A549 (cell line): Measurements from ENCODE around the gene MOB4. TPM values are rescaled to one million over a fixed set of nuclear protein-coding genes. Genes with fewer than 3 reads are reported as not detected.

Experiments
- ATAC-seq, 2 experiments: fragments of 200-7000 bp in 1 of 2; fragments of >200 bp in 1 of 2; cut with Nextera tagmentation in 1 of 2; cut with Tn5 transposase in 1 of 2; 3 replicates each; pipeline versions ENCODE4 v1.8.0 to v1.9.1; 2018 to 2020; ENCODE audit warnings: mild to moderate bottlenecking in 1 of 2, moderate library complexity in 1 of 2
- CTCF ChIA-PET: fragments of 300-600 bp; sonication (Branson Sonifier 250); formaldehyde crosslinking; extraction: SDS; loops from one replicate; lab custom pipeline; 2021; ENCODE audit warnings: antibody characterized with exemption, inconsistent platforms; lab: Yijun Ruan, JAX
- POLR2A ChIA-PET: fragments of 350-600 bp; formaldehyde crosslinking; extraction: SDS; loops from one replicate; lab custom pipeline; 2021; ENCODE audit warnings: antibody characterized with exemption, inconsistent platforms; lab: Yijun Ruan, JAX
- DNase-seq, 2 experiments: peaks; one replicate each; pipeline versions ENCODE4 v3.0.0 to v3.0.0-alpha.2; 2011 to 2016; ENCODE audit warnings: low read depth in 1 of 2, low spot score in 1 of 2
- FAIRE-seq: peaks from 2 replicates; lab custom pipeline; 2011; peaks lifted over from hg19 to GRCh38; lab: Jason Lieb, UNC
- H3K27ac ChIP-seq, 2 experiments: fragments of >200 bp; sonication (Bioruptor Twin); formaldehyde crosslinking; 3 replicates each; pipeline ENCODE4 v1.5.1; 2016 to 2017
- H3K4me1 ChIP-seq: fragments of >200 bp; sonication (Bioruptor Twin); formaldehyde crosslinking; 3 replicates; pipeline ENCODE4 v1.6.1; 2016
- H3K4me2 ChIP-seq: fragments of >200 bp; sonication (Bioruptor Twin); formaldehyde crosslinking; 3 replicates; pipeline ENCODE4 v1.6.1; 2016
- H3K4me3 ChIP-seq: fragments of >200 bp; sonication (Bioruptor Twin); formaldehyde crosslinking; 3 replicates; pipeline ENCODE4 v1.5.1; 2016
- H3K9me3 ChIP-seq: fragments of >200 bp; sonication (Bioruptor Twin); formaldehyde crosslinking; 3 replicates; pipeline ENCODE4 v1.6.1; 2016
- ATOH8 ChIP-seq: fragments of 250-450 bp; sonication (Bioruptor Pico); IDR thresholded peaks from 2 replicates; pipeline ENCODE4 v1.5.0; 2020; ENCODE audit warnings: low read depth, mild to moderate bottlenecking, moderate library complexity
- BCL3 ChIP-seq: fragments of >200 bp; sonication (Bioruptor Twin); formaldehyde crosslinking; IDR thresholded peaks from 3 replicates; pipeline ENCODE4 v1.6.1; 2016
- CEBPB ChIP-seq, 2 experiments: fragments of >200 bp in 1 of 2; sonication (Bioruptor Twin) in 1 of 2; formaldehyde crosslinking in 1 of 2; IDR thresholded peaks; 2 replicates each; pipeline ENCODE4 v1.6.1; 2012 to 2016
- CTCF ChIP-seq: fragments of >200 bp; sonication (Bioruptor Twin); formaldehyde crosslinking; IDR thresholded peaks from 3 replicates; pipeline ENCODE4 v1.5.1; 2016
- E2F6 ChIP-seq: IDR thresholded peaks from 2 replicates; pipeline ENCODE4 v1.6.1; 2012; ENCODE audit warnings: low read depth, borderline replicate concordance
- EHF ChIP-seq: fragments of 250-450 bp; sonication (Bioruptor Pico); IDR thresholded peaks from 2 replicates; pipeline ENCODE4 v1.5.0; 2020; ENCODE audit warnings: mild to moderate bottlenecking
- FOSL2 ChIP-seq, 2 experiments: fragments of 450-650 bp in 1 of 2; fragments of >200 bp in 1 of 2; sonication (Bioruptor Twin) in 1 of 2; formaldehyde crosslinking; IDR thresholded peaks; 2 replicates each; pipeline versions ENCODE4 v1.5.0 to v1.6.1; 2016 to 2020; ENCODE audit warnings: mild to moderate bottlenecking in 1 of 2, moderate library complexity in 1 of 2
- GATA3 ChIP-seq: IDR thresholded peaks from 2 replicates; pipeline ENCODE4 v1.6.1; 2012; ENCODE audit warnings: borderline replicate concordance
- HES2 ChIP-seq: fragments of >200 bp; sonication (Bioruptor Twin); formaldehyde crosslinking; IDR thresholded peaks from 2 replicates; pipeline ENCODE4 v1.6.1; 2016
- JUNB ChIP-seq: fragments of >200 bp; sonication (Bioruptor Twin); formaldehyde crosslinking; IDR thresholded peaks from 2 replicates; pipeline ENCODE4 v1.6.1; 2016
- KDM5A ChIP-seq: fragments of 200-600 bp; sonication (generic); IDR thresholded peaks from 2 replicates; pipeline ENCODE4 v1.6.1; 2016; ENCODE audit warnings: antibody characterized with exemption, mild to moderate bottlenecking
- MAFK ChIP-seq: fragments of 450-650 bp; IDR thresholded peaks from 2 replicates; pipeline ENCODE4 v1.6.1; 2014; ENCODE audit not compliant: partially characterized antibody
- MAX ChIP-seq: IDR thresholded peaks from 2 replicates; pipeline ENCODE4 v1.6.1; 2012
- MAZ ChIP-seq: fragments of 150-350 bp; IDR thresholded peaks from 2 replicates; pipeline ENCODE4 v1.6.1; 2014; ENCODE audit warnings: antibody characterized with exemption, low read depth, low read length, borderline replicate concordance
- NPAS2 ChIP-seq: fragments of 250-450 bp; sonication (Bioruptor Pico); IDR thresholded peaks from 2 replicates; pipeline ENCODE4 v1.8.0; 2022; ENCODE audit warnings: mild to moderate bottlenecking, moderate library complexity, borderline replicate concordance
- RAD21 ChIP-seq, 2 experiments: fragments of >200 bp in 1 of 2; sonication (Bioruptor Twin) in 1 of 2; formaldehyde crosslinking in 1 of 2; IDR thresholded peaks in 1 of 2; conservative IDR thresholded peaks in 1 of 2; 2 replicates in 1 of 2; 3 replicates in 1 of 2; pipeline ENCODE4 v1.6.1; 2012 to 2018; ENCODE audit warnings: inconsistent platforms in 1 of 2
- RFX5 ChIP-seq: fragments of 450-650 bp; IDR thresholded peaks from 2 replicates; pipeline ENCODE4 v1.7.1; 2014; ENCODE audit warnings: antibody characterized with exemption, mild to moderate bottlenecking, moderate library complexity
- ZC3H11A ChIP-seq: fragments of 450-650 bp; IDR thresholded peaks from 2 replicates; pipeline ENCODE4 v1.6.1; 2014; ENCODE audit warnings: antibody characterized with exemption, mild to moderate bottlenecking
- WGBS: methylation state at CpG from one replicate; pipeline ENCODE4 v1.1.6; 2017; ENCODE audit errors: missing lambda C conversion rate; 5-methylcytosine and 5-hydroxymethylcytosine counted together
- polyA plus RNA-seq, 4 experiments: library from polyadenylated mRNA; depleted of rRNA in 3 of 4; stranded (reverse); fragments of >200 nt; fragmentation: RNase III in 1 of 4; extraction: RNeasy Plus Mini Kit Qiagen cat#74134 plus additional on column Dnase treatment in 1 of 4; gene quantifications; 2 replicates in 3 of 4; 3 replicates in 1 of 4; pipeline ENCODE4 v1.2.3, GENCODE V29; 2011 to 2017

Gene MOB4
- polyA plus RNA-seq, 2 of the 4 experiments (the other 2 are of a cell fraction): 57.5 to 74.7 TPM

- DNase-seq: no peak
- CTCF ChIA-PET: no interaction called here
- Histone ChIP-seq H3K4me2 (no peak overlapping the region), H3K4me1 (no peaks in the 10 kb centered on the region), H3K27ac (no peak overlapping the region), H3K4me3 (no peak overlapping the region), H3K9me3 (no peaks in the 10 kb centered on the region)
- WGBS: 82% methylated on average over 2 of the region's 2 CpGs
- ATAC-seq: no peak
- FAIRE-seq: no peak
- TF ChIP-seq MAX (no peak), CEBPB (IDR thresholded peaks at IDR 0.05) (no peak)
- TF ChIP-seq, all 56 proteins: peak for 0
- POLR2A ChIA-PET: no interaction called here
Observed at GRCh38 chr2:197538412-197538811, 22.5 kb downstream of the MOB4 start.

- no peak overlapping the region for H3K4me3 ChIP-seq
- no peak for ATAC-seq
- DNase-seq: no peak
- no peak for TF ChIP-seq MAFK
- no peak for TF ChIP-seq HES2
- TF ChIP-seq ZC3H11A: no peak
- TF ChIP-seq CTCF: no peak
- no peak for TF ChIP-seq BCL3
- no peak for TF ChIP-seq RFX5
- no peak for TF ChIP-seq FOSL2 (IDR thresholded peaks at IDR 0.05)
- no peak for TF ChIP-seq FOSL2 (CRISPR knock-in tag; IDR thresholded peaks at IDR 0.05)
- no peak for TF ChIP-seq EHF (CRISPR knock-in tag)
- no peak for TF ChIP-seq ATOH8 (CRISPR knock-in tag)
- TF ChIP-seq CEBPB (IDR thresholded peaks at IDR 0.05): no peak
- TF ChIP-seq GATA3: no peak
- TF ChIP-seq NPAS2 (CRISPR knock-in tag): no peak
- no peak for TF ChIP-seq KDM5A
- TF ChIP-seq E2F6: no peak
- TF ChIP-seq MAZ: no peak
- TF ChIP-seq RAD21 (conservative IDR thresholded peaks at IDR 0.05 in 1 of 2, IDR thresholded peaks at IDR 0.05 in 1 of 2): no peak
- 82% methylated on average over 1 of the region's 1 CpG for WGBS
- CTCF ChIA-PET: interaction anchor here (1.4 kb wide), 1 partner anchor 60 kb away, joined by 4 read pairs; no protein-coding TSS in a partner anchor
- FAIRE-seq: no peak
- H3K27ac ChIP-seq: no peak overlapping the region
- H3K4me2 ChIP-seq: no peak overlapping the region
- H3K9me3 ChIP-seq: no peaks in the 10 kb centered on the region
- no peaks in the 10 kb centered on the region for H3K4me1 ChIP-seq
- POLR2A ChIA-PET: no interaction called here
Observed at GRCh38 chr2:197539734-197540133, 23.9 kb downstream of the MOB4 start.

GRCh38 chr2:197543206-197543605, 27.3 kb downstream of the MOB4 start:
- Histone ChIP-seq H3K27ac (no peak overlapping the region), H3K4me3 (no peak overlapping the region), H3K4me2 (no peak overlapping the region), H3K4me1 (no peaks in the 10 kb centered on the region), H3K9me3 (no peaks in the 10 kb centered on the region)
- POLR2A ChIA-PET: no interaction called here
- ATAC-seq (no peak), FAIRE-seq (no peak), DNase-seq (no peak)
- 95% methylated on average over 3 of the region's 3 CpGs for WGBS
- CTCF ChIA-PET: interaction anchor here (0.7 kb wide), 1 partner anchor 11 kb away, joined by 3 read pairs; no protein-coding TSS in a partner anchor
- TF ChIP-seq JUNB: no peak
